OCI-LY3 (cell line): ENCODE measurements around the gene CLPTM1L.

Experiments
- CTCF ChIP-seq: fragments of 200-600, 300-600 bp; sonication (generic); IDR thresholded peaks from 2 replicates; pipeline ENCODE4 v1.5.1; 2014; ENCODE audit warnings: antibody characterized with exemption, low read length, low read depth
- EZH2phosphoT487 ChIP-seq: fragments of 200-600 bp; shearing (Covaris generic); IDR thresholded peaks from 2 replicates; pipeline ENCODE4 v1.6.1; 2018; ENCODE audit warnings: antibody characterized with exemption, mixed run types, low read depth

GRCh38 chr5:1293416-1294205 lies 51.3 kb downstream of the CLPTM1L start:
- TF ChIP-seq CTCF: no peak
- no peak for TF ChIP-seq EZH2phosphoT487
